Measurements from ENCODE around the gene CCDC171. TPM values are rescaled to one million over a fixed set of nuclear protein-coding genes. Genes with fewer than 3 reads are reported as not detected.

Gene CCDC171
- total RNA-seq, 1 donor from 2014 or later = 5.4 TPM

GRCh38 chr9:15711931-15712330 is 159.1 kb downstream of the CCDC171 start:
- H3K4me1 Mint-ChIP-seq (ENCODE audit: unreplicated experiment) = peaks cover 5% of the 10 kb centered on the region
- peaks cover 3% of the 10 kb centered on the region for H3K27me3 Mint-ChIP-seq (ENCODE audit: unreplicated experiment)
- no peaks in the 10 kb centered on the region for H3K9me3 Mint-ChIP-seq (ENCODE audit: unreplicated experiment)
- H3K4me3 Mint-ChIP-seq (ENCODE audit: unreplicated experiment) = no peak overlapping the region
- no peak for TF ChIP-seq CTCF (IDR thresholded peaks at IDR 0.05)
- DNase-seq (ENCODE audit: extremely low spot score, unreplicated experiment) = no peak
- H3K36me3 Mint-ChIP-seq (ENCODE audit: unreplicated experiment) = no peaks in the 10 kb centered on the region
- H3K27ac Mint-ChIP-seq (ENCODE audit: unreplicated experiment) = no peak overlapping the region

- Mint-ChIP-seq H3K4me3 (ENCODE audit: unreplicated experiment) (no peak overlapping the region), H3K27ac (ENCODE audit: unreplicated experiment) (no peak overlapping the region), H3K27me3 (ENCODE audit: unreplicated experiment) (no peaks in the 10 kb centered on the region), H3K36me3 (ENCODE audit: unreplicated experiment) (no peaks in the 10 kb centered on the region), H3K4me1 (ENCODE audit: unreplicated experiment) (peaks cover 14% of the 10 kb centered on the region), H3K9me3 (ENCODE audit: unreplicated experiment) (no peaks in the 10 kb centered on the region)
- no peak for DNase-seq (ENCODE audit: extremely low spot score, unreplicated experiment)
- no peak for TF ChIP-seq CTCF (IDR thresholded peaks at IDR 0.05)
These were observed 161.9 kb downstream of the CCDC171 start for GRCh38 chr9:15714746-15715145.

- H3K36me3 Mint-ChIP-seq (ENCODE audit: unreplicated experiment) = no peaks in the 10 kb centered on the region
- no peaks in the 10 kb centered on the region for H3K27me3 Mint-ChIP-seq (ENCODE audit: unreplicated experiment)
- no peaks in the 10 kb centered on the region for H3K9me3 Mint-ChIP-seq (ENCODE audit: unreplicated experiment)
These were observed 164.6 kb downstream of the CCDC171 start for GRCh38 chr9:15717290-15717967.

GRCh38 chr9:15718423-15718822 is 165.6 kb downstream of the CCDC171 start:
- DNase-seq (ENCODE audit: extremely low spot score, unreplicated experiment) = no peak
- Mint-ChIP-seq H3K27me3 (ENCODE audit: unreplicated experiment) (no peaks in the 10 kb centered on the region), H3K4me1 (ENCODE audit: unreplicated experiment) (peaks cover 24% of the 10 kb centered on the region), H3K9me3 (ENCODE audit: unreplicated experiment) (no peaks in the 10 kb centered on the region), H3K4me3 (ENCODE audit: unreplicated experiment) (no peak overlapping the region), H3K36me3 (ENCODE audit: unreplicated experiment) (no peaks in the 10 kb centered on the region), H3K27ac (ENCODE audit: unreplicated experiment) (no peak overlapping the region)
- no peak for TF ChIP-seq CTCF (IDR thresholded peaks at IDR 0.05)

More at GRCh38 chr9:15717290-15717967, 164.6 kb downstream of the CCDC171 start:
- H3K27ac Mint-ChIP-seq (ENCODE audit: unreplicated experiment) = no peak overlapping the region
- peaks cover 15% of the 10 kb centered on the region for H3K4me1 Mint-ChIP-seq (ENCODE audit: unreplicated experiment)
- H3K4me3 Mint-ChIP-seq (ENCODE audit: unreplicated experiment) = no peak overlapping the region
- no peak for DNase-seq (ENCODE audit: extremely low spot score, unreplicated experiment)
- TF ChIP-seq CTCF (IDR thresholded peaks at IDR 0.05) = no peak

- Mint-ChIP-seq H3K9me3 (ENCODE audit: unreplicated experiment) (no peaks in the 10 kb centered on the region), H3K27ac (ENCODE audit: unreplicated experiment) (no peak overlapping the region), H3K4me3 (ENCODE audit: unreplicated experiment) (no peak overlapping the region), H3K27me3 (ENCODE audit: unreplicated experiment) (no peaks in the 10 kb centered on the region), H3K4me1 (ENCODE audit: unreplicated experiment) (peaks cover 34% of the 10 kb centered on the region), H3K36me3 (ENCODE audit: unreplicated experiment) (no peaks in the 10 kb centered on the region)
- no peak for TF ChIP-seq CTCF (IDR thresholded peaks at IDR 0.05)
- no peak for DNase-seq (ENCODE audit: extremely low spot score, unreplicated experiment)
These were observed 168.0 kb downstream of the CCDC171 start for GRCh38 chr9:15720861-15721260.

Data from osteocyte (in vitro differentiated cells).